Astrocyte (in vitro differentiated cells and primary cell): ENCODE data around the gene FRMD4B. TPM values are rescaled to one million over a fixed set of nuclear protein-coding genes. Genes with fewer than 3 reads are reported as not detected.

Experiments used
- DNase-seq: peaks from one replicate; pipeline ENCODE4 v3.0.0-alpha.2; 2010; ENCODE audit warnings: low read depth
- FAIRE-seq: peaks from 2 replicates; lab custom pipeline; 2011; peaks lifted over from hg19 to GRCh38; lab: Jason Lieb, UNC
- H2AFZ ChIP-seq: 2 replicates; pipeline ENCODE4 v1.6.0; 2012; ENCODE audit warnings: low read depth, low read length, inconsistent platforms
- H3K27ac ChIP-seq: 2 replicates; pipeline ENCODE4 v1.5.1; 2011; ENCODE audit warnings: low read depth, low read length, inconsistent platforms
- H3K27me3 ChIP-seq: 2 replicates; pipeline ENCODE4 v1.6.0; 2011; ENCODE audit warnings: low read length, inconsistent platforms; ENCODE audit not compliant: insufficient read depth
- H3K36me3 ChIP-seq: 2 replicates; pipeline ENCODE4 v1.5.1; 2011; ENCODE audit warnings: low read length, inconsistent platforms; ENCODE audit not compliant: insufficient read depth
- H3K4me1 ChIP-seq: 2 replicates; pipeline ENCODE4 v1.5.1; 2011; ENCODE audit warnings: low read length, inconsistent platforms; ENCODE audit not compliant: insufficient read depth
- H3K4me2 ChIP-seq: 2 replicates; pipeline ENCODE4 v1.6.0; 2012; ENCODE audit warnings: low read length, inconsistent platforms
- H3K4me3 ChIP-seq: 2 replicates; pipeline ENCODE4 v1.5.1; 2011; ENCODE audit warnings: low read depth, mild to moderate bottlenecking, low read length, inconsistent platforms; ENCODE audit not compliant: insufficient read depth
- H3K79me2 ChIP-seq: 2 replicates; pipeline ENCODE4 v1.6.0; 2012; ENCODE audit warnings: mild to moderate bottlenecking, low read length, inconsistent platforms; ENCODE audit not compliant: insufficient read depth
- H3K9ac ChIP-seq: 2 replicates; pipeline ENCODE4 v1.6.0; 2012; ENCODE audit warnings: mild to moderate bottlenecking, low read length, inconsistent platforms
- H3K9me3 ChIP-seq: 2 replicates; pipeline ENCODE4 v1.5.1; 2012; ENCODE audit warnings: low read depth, mild to moderate bottlenecking, low read length, inconsistent platforms; ENCODE audit not compliant: insufficient read depth
- H4K20me1 ChIP-seq: 2 replicates; pipeline ENCODE4 v1.6.0; 2012; ENCODE audit warnings: low read length, inconsistent platforms; ENCODE audit not compliant: insufficient read depth
- H3K27ac Mint-ChIP-seq: one replicate; pipeline ENCODE4 v1.8.0; 2021; ENCODE audit warnings: mild to moderate bottlenecking, mixed read lengths; ENCODE audit not compliant: unreplicated experiment
- H3K27me3 Mint-ChIP-seq: one replicate; pipeline ENCODE4 v1.8.0; 2021; ENCODE audit warnings: low read depth, mixed read lengths; ENCODE audit not compliant: unreplicated experiment
- H3K36me3 Mint-ChIP-seq: one replicate; pipeline ENCODE4 v1.8.0; 2021; ENCODE audit warnings: low read depth, mixed read lengths; ENCODE audit not compliant: unreplicated experiment
- H3K4me1 Mint-ChIP-seq: one replicate; pipeline ENCODE4 v1.8.0; 2021; ENCODE audit warnings: low read depth, mixed read lengths; ENCODE audit not compliant: unreplicated experiment
- H3K4me3 Mint-ChIP-seq: one replicate; pipeline ENCODE4 v1.8.0; 2021; ENCODE audit warnings: mild to moderate bottlenecking, moderate library complexity, mixed read lengths; ENCODE audit not compliant: unreplicated experiment
- H3K9me3 Mint-ChIP-seq: one replicate; pipeline ENCODE4 v1.8.0; 2021; ENCODE audit warnings: mild to moderate bottlenecking, mixed read lengths; ENCODE audit not compliant: unreplicated experiment
- CTCF ChIP-seq: IDR thresholded peaks from 2 replicates; pipeline ENCODE4 v1.5.1; 2011; ENCODE audit warnings: low read depth, mild to moderate bottlenecking, inconsistent platforms, low read length, moderate library complexity; ENCODE audit not compliant: insufficient read depth
- EZH2 ChIP-seq: IDR thresholded peaks from 2 replicates; pipeline ENCODE4 v1.6.1; 2012; ENCODE audit warnings: mild to moderate bottlenecking, low read length, inconsistent platforms; ENCODE audit not compliant: insufficient read depth
- total RNA-seq: library from RNA; stranded (reverse); gene quantifications from 2 replicates; pipeline ENCODE4 v1.2.1, GENCODE V29; 2021

FRMD4B gene
- total RNA-seq, 1 donor from 2014 or later, result 9.2 TPM

DNA sequence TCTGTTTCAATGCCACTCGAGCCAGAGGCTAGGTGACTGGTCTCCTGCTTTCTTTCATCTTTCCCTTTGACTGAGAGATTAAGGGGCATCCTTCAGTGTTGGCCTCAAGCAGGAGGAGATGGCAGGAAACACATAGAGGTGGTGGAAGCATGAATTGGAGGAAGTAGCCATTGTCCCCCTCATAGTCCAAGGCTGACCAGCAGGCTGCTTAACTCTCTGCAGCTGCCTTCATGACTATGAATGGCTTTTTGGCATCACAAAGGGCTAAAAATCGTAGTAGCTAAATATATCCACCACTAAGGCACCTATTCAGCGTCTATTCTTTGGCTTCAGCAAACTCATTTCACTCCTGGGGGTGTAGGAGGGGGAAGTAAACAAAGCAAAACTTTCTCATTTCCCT, 7.0 kb upstream of the FRMD4B start:
- no peak overlapping the region for H3K4me2 ChIP-seq
- no peak overlapping the region for H3K27ac Mint-ChIP-seq
- no peak overlapping the region for H3K27ac ChIP-seq

DNA sequence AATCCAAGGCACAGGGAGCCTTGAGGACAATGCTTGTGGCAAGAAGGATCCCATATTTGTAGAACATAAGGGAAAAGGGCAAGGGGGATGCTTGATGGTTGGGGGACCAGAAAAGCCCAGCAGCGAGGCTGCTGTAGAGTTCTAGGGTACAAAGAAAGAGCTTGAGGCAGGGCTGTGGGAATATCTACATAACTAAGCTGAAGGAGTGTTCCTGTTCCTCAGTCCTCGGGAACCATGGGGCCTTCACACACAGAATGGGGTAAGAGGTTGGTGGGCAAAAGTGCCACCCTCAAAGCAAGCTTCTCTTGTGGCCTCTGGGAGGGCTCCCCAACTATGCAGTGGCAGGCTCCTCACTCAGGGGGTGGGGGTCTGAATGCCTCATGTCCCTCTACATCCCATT, 6.5 kb upstream of the FRMD4B start:
- Histone ChIP-seq H3K27ac (no peak overlapping the region), H3K9me3 (no peaks in the 10 kb centered on the region), H3K4me1 (no peaks in the 10 kb centered on the region), H4K20me1 (no peaks in the 10 kb centered on the region), H3K27me3 (peaks cover 8% of the 10 kb centered on the region), H3K4me2 (no peak overlapping the region), H2AFZ (no peak overlapping the region), H3K4me3 (no peak overlapping the region), H3K79me2 (no peaks in the 10 kb centered on the region), H3K36me3 (no peaks in the 10 kb centered on the region), H3K9ac (no peak overlapping the region)
- no peaks in the 10 kb centered on the region for H3K9me3 Mint-ChIP-seq
- no peak for TF ChIP-seq EZH2
- no peak for TF ChIP-seq CTCF
- no peaks in the 10 kb centered on the region for H3K36me3 Mint-ChIP-seq
- H3K27ac Mint-ChIP-seq, result no peak overlapping the region
- no peak for DNase-seq
- H3K27me3 Mint-ChIP-seq, result peaks cover 7% of the 10 kb centered on the region
- H3K4me1 Mint-ChIP-seq, result peaks cover 14% of the 10 kb centered on the region
- no peak overlapping the region for H3K4me3 Mint-ChIP-seq
- FAIRE-seq, result no peak

More for the DNA sequence above, 7.0 kb upstream of the FRMD4B start:
- H3K4me3 ChIP-seq, result no peak overlapping the region
- peaks cover 6% of the 10 kb centered on the region for H3K27me3 ChIP-seq
- no peaks in the 10 kb centered on the region for H4K20me1 ChIP-seq
- TF ChIP-seq EZH2 (no peak), CTCF (no peak)
- peaks cover 14% of the 10 kb centered on the region for H3K4me1 Mint-ChIP-seq
- FAIRE-seq, result no peak
- H3K9me3 Mint-ChIP-seq, result no peaks in the 10 kb centered on the region
- no peaks in the 10 kb centered on the region for H3K36me3 Mint-ChIP-seq
- H3K36me3 ChIP-seq, result no peaks in the 10 kb centered on the region
- peaks cover 7% of the 10 kb centered on the region for H3K27me3 Mint-ChIP-seq
- no peaks in the 10 kb centered on the region for H3K4me1 ChIP-seq
- H3K9ac ChIP-seq, result no peak overlapping the region
- no peak overlapping the region for H3K4me3 Mint-ChIP-seq
- no peaks in the 10 kb centered on the region for H3K79me2 ChIP-seq
- no peak for DNase-seq
- no peak overlapping the region for H2AFZ ChIP-seq
- H3K9me3 ChIP-seq, result no peaks in the 10 kb centered on the region

DNA sequence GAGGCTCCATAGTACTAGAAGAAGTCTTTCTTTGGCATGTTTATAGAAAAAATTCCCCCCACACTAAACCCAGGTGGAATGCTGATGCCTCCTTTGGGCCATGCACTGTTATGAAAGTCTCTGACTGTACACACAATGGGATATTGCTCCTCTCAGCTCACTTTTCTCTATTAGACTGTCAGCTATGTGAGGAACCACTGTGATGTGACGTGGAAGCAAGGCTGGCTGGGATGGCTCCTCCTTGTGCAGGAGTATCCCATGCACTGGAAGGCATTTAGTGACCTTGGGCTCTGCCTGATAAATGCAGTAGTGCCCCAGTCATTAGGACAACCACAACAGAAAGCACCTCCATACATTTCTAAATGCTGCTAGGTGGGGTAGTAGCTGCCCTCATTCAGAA, 5.7 kb upstream of the FRMD4B start:
- Histone ChIP-seq H3K36me3 (no peaks in the 10 kb centered on the region), H3K4me1 (no peaks in the 10 kb centered on the region), H3K4me2 (no peak overlapping the region), H3K27ac (no peak overlapping the region), H3K4me3 (no peak overlapping the region), H3K9me3 (no peaks in the 10 kb centered on the region), H2AFZ (no peak overlapping the region), H3K9ac (no peak overlapping the region), H3K27me3 (peaks cover 12% of the 10 kb centered on the region), H4K20me1 (no peaks in the 10 kb centered on the region), H3K79me2 (no peaks in the 10 kb centered on the region)
- Mint-ChIP-seq H3K27ac (no peak overlapping the region), H3K36me3 (no peaks in the 10 kb centered on the region), H3K4me1 (peaks cover 14% of the 10 kb centered on the region), H3K9me3 (no peaks in the 10 kb centered on the region), H3K27me3 (peaks cover 7% of the 10 kb centered on the region), H3K4me3 (no peak overlapping the region)
- DNase-seq (no peak), FAIRE-seq (no peak)
- no peak for TF ChIP-seq EZH2
- no peak for TF ChIP-seq CTCF
